K562 (cell line): ENCODE results near the gene ADAM8. TPM values are rescaled to one million over a fixed set of nuclear protein-coding genes. Genes with fewer than 3 reads are reported as not detected.

Source experiments
- ESRRB ChIP-seq: fragments of 250-450 bp; sonication (Bioruptor Pico); IDR thresholded peaks from 2 replicates; pipeline ENCODE4 v1.5.0; 2020; ENCODE audit warnings: mild to moderate bottlenecking, moderate library complexity, borderline replicate concordance
- HDGF ChIP-seq: fragments of 450-650 bp; IDR thresholded peaks from 2 replicates; pipeline ENCODE4 v1.6.1; 2016
- MXI1 ChIP-seq: IDR thresholded peaks from 2 replicates; pipeline ENCODE4 v1.6.1; 2011; ENCODE audit warnings: low read depth, mild to moderate bottlenecking, improper control_type of control experiment, low read length
- NFE2 ChIP-seq: IDR thresholded peaks from 2 replicates; pipeline ENCODE4 v1.6.1; 2014; ENCODE audit warnings: antibody characterized with exemption, low read depth
- OTX1 ChIP-seq: fragments of 450-650 bp; formaldehyde crosslinking; IDR thresholded peaks from 2 replicates; pipeline ENCODE4 v1.4.0; 2022; ENCODE audit warnings: mild to moderate bottlenecking
- PTRF ChIP-seq: fragments of 450-650 bp; IDR thresholded peaks from 2 replicates; pipeline ENCODE4 v1.6.1; 2016; ENCODE audit warnings: mild to moderate bottlenecking, missing genetic modification characterization, missing compliant biosample characterization
- RAD51 ChIP-seq: fragments of 450-650 bp; IDR thresholded peaks from 2 replicates; pipeline ENCODE4 v1.7.1; 2016; ENCODE audit warnings: low read depth, mild to moderate bottlenecking, borderline replicate concordance
- RBFOX2 ChIP-seq: fragments of 200-400 bp; formaldehyde crosslinking; IDR thresholded peaks from 2 replicates; pipeline ENCODE4 v1.6.1; 2017; ENCODE audit warnings: low read depth, mild to moderate bottlenecking, low read length, moderate library complexity
- ZBTB1 ChIP-seq: sonication (generic); formaldehyde crosslinking; IDR thresholded peaks from 2 replicates; pipeline ENCODE4 v1.8.1; 2023; ENCODE audit warnings: missing genetic modification reagents, low read depth, mild to moderate bottlenecking, borderline replicate concordance
- polyA plus RNA-seq, 8 experiments: library from polyadenylated mRNA; depleted of rRNA in 4 of 8; stranded (reverse) in 5 of 8; unstranded in 3 of 8; fragments of >200 nt; fragmentation: Nextera tagmentation in 2 of 8; fragmentation: Illumina TruSeq in 1 of 8; extraction: Ambion mirVana in 2 of 8; extraction: Trizol in 1 of 8; gene quantifications; 2 replicates each; pipeline versions ENCODE4 v1.2.1 to v1.2.3, GENCODE V29; 2011 to 2014; ENCODE audit warnings: inconsistent platforms in 1 of 8, missing spikeins in 1 of 8
- total RNA-seq, 7 experiments: library from RNA; depleted of rRNA in 6 of 7; stranded (reverse); fragments of >200 nt in 6 of 7; fragmentation: Illumina TruSeq in 2 of 7; extraction: Trizol in 2 of 7; gene quantifications; 2 replicates each; pipeline versions ENCODE4 v1.2.1 to v1.2.3, GENCODE V29; 2011 to 2021; ENCODE audit warnings: low replicate concordance in 1 of 7
- TF ChIP-seq, protein P1 (sequence below): fragments of 200-600 bp; sonication (generic); IDR thresholded peaks from one replicate; pipeline ENCODE4 v1.6.1; 2012; ENCODE audit warnings: mild to moderate bottlenecking, low read depth, low read length, inconsistent platforms
- TF ChIP-seq, protein P2 (sequence below): IDR thresholded peaks from 2 replicates; pipeline ENCODE4 v1.6.1; 2011; ENCODE audit not compliant: insufficient read length; ENCODE audit errors: extremely low read depth
- TF ChIP-seq, protein P3 (sequence below): fragments of 250-450 bp; sonication (Bioruptor Pico); IDR thresholded peaks from 2 replicates; pipeline ENCODE4 v1.4.0; 2020; ENCODE audit warnings: mild to moderate bottlenecking

The ADAM8 gene
- total and polyA plus RNA-seq, 9 of the 15 experiments (the other 6 are each of a cell fraction or from before 2014, with no cell fraction given): 0.07 to 7.0 (median 1.1) TPM

DNA sequence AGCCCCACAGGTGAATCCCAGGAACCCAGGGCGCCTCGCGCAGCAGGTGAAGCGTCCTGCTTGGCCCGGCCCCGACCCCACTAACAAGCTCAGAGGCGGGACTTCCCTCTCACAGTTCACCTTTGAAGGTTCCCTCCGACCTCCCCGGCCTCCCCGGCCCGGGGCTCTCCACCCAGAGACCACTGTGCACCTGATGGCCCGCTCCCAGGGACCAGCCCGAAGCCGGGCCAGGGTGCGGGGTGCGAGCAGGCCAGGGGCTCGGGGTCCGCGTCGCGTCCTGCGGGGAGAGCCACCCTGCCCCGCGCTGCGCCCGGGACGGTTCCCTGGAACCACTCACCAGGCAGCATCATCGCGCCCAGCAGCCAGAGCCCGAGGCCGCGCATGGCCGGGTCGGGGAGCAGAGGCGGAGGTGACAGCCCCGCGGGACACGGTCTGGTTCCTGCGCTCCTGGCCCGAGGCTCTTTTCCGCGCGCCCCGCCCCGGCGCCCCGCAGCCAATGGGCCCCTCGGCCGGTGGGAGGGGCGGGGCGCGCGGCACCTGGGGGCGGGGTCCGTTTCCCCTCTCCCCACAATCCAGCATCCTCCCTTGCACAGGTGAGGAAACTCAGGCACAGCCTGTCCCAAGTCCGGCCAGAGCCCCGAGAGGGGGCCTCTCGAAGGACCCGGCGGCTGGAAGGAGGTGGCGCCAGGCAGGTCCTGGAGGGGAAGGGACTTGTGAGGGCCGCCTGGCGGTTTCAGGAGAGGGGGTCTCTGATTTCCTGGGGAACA is at the start of gene ADAM8 (continued):
- TF ChIP-seq, protein P1, sequence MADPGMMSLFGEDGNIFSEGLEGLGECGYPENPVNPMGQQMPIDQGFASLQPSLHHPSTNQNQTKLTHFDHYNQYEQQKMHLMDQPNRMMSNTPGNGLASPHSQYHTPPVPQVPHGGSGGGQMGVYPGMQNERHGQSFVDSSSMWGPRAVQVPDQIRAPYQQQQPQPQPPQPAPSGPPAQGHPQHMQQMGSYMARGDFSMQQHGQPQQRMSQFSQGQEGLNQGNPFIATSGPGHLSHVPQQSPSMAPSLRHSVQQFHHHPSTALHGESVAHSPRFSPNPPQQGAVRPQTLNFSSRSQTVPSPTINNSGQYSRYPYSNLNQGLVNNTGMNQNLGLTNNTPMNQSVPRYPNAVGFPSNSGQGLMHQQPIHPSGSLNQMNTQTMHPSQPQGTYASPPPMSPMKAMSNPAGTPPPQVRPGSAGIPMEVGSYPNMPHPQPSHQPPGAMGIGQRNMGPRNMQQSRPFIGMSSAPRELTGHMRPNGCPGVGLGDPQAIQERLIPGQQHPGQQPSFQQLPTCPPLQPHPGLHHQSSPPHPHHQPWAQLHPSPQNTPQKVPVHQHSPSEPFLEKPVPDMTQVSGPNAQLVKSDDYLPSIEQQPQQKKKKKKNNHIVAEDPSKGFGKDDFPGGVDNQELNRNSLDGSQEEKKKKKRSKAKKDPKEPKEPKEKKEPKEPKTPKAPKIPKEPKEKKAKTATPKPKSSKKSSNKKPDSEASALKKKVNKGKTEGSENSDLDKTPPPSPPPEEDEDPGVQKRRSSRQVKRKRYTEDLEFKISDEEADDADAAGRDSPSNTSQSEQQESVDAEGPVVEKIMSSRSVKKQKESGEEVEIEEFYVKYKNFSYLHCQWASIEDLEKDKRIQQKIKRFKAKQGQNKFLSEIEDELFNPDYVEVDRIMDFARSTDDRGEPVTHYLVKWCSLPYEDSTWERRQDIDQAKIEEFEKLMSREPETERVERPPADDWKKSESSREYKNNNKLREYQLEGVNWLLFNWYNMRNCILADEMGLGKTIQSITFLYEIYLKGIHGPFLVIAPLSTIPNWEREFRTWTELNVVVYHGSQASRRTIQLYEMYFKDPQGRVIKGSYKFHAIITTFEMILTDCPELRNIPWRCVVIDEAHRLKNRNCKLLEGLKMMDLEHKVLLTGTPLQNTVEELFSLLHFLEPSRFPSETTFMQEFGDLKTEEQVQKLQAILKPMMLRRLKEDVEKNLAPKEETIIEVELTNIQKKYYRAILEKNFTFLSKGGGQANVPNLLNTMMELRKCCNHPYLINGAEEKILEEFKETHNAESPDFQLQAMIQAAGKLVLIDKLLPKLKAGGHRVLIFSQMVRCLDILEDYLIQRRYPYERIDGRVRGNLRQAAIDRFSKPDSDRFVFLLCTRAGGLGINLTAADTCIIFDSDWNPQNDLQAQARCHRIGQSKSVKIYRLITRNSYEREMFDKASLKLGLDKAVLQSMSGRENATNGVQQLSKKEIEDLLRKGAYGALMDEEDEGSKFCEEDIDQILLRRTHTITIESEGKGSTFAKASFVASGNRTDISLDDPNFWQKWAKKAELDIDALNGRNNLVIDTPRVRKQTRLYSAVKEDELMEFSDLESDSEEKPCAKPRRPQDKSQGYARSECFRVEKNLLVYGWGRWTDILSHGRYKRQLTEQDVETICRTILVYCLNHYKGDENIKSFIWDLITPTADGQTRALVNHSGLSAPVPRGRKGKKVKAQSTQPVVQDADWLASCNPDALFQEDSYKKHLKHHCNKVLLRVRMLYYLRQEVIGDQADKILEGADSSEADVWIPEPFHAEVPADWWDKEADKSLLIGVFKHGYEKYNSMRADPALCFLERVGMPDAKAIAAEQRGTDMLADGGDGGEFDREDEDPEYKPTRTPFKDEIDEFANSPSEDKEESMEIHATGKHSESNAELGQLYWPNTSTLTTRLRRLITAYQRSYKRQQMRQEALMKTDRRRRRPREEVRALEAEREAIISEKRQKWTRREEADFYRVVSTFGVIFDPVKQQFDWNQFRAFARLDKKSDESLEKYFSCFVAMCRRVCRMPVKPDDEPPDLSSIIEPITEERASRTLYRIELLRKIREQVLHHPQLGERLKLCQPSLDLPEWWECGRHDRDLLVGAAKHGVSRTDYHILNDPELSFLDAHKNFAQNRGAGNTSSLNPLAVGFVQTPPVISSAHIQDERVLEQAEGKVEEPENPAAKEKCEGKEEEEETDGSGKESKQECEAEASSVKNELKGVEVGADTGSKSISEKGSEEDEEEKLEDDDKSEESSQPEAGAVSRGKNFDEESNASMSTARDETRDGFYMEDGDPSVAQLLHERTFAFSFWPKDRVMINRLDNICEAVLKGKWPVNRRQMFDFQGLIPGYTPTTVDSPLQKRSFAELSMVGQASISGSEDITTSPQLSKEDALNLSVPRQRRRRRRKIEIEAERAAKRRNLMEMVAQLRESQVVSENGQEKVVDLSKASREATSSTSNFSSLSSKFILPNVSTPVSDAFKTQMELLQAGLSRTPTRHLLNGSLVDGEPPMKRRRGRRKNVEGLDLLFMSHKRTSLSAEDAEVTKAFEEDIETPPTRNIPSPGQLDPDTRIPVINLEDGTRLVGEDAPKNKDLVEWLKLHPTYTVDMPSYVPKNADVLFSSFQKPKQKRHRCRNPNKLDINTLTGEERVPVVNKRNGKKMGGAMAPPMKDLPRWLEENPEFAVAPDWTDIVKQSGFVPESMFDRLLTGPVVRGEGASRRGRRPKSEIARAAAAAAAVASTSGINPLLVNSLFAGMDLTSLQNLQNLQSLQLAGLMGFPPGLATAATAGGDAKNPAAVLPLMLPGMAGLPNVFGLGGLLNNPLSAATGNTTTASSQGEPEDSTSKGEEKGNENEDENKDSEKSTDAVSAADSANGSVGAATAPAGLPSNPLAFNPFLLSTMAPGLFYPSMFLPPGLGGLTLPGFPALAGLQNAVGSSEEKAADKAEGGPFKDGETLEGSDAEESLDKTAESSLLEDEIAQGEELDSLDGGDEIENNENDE: no peak
- TF ChIP-seq NFE2 (no peak), RAD51 (no peak), MXI1 (no peak), ESRRB (CRISPR knock-in tag) (no peak), PTRF (tag) (no peak), OTX1 (CRISPR knock-in tag) (no peak), RBFOX2 (peak; percentile 34; the same call in 1 of the 2 replicates), HDGF (no peak), ZBTB1 (CRISPR knock-in tag) (no peak)
- TF ChIP-seq, protein P2, sequence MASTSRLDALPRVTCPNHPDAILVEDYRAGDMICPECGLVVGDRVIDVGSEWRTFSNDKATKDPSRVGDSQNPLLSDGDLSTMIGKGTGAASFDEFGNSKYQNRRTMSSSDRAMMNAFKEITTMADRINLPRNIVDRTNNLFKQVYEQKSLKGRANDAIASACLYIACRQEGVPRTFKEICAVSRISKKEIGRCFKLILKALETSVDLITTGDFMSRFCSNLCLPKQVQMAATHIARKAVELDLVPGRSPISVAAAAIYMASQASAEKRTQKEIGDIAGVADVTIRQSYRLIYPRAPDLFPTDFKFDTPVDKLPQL: no peak
- TF ChIP-seq, protein P3, sequence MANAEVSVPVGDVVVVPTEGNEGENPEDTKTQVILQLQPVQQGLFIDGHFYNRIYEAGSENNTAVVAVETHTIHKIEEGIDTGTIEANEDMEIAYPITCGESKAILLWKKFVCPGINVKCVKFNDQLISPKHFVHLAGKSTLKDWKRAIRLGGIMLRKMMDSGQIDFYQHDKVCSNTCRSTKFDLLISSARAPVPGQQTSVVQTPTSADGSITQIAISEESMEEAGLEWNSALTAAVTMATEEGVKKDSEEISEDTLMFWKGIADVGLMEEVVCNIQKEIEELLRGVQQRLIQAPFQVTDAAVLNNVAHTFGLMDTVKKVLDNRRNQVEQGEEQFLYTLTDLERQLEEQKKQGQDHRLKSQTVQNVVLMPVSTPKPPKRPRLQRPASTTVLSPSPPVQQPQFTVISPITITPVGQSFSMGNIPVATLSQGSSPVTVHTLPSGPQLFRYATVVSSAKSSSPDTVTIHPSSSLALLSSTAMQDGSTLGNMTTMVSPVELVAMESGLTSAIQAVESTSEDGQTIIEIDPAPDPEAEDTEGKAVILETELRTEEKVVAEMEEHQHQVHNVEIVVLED (CRISPR knock-in tag): no peak
